Ascending aorta (tissue), 2 donors: Measurements from ENCODE around the gene ZNF32. TPM values are rescaled to one million over a fixed set of nuclear protein-coding genes. Genes with fewer than 3 reads are reported as not detected.

Experiments
- DNase-seq, 2 donors: peaks; one replicate each; pipeline ENCODE4 v3.0.0-alpha.2; 2019; ENCODE audit warnings: low spot score in 2 of 2
- H3K27ac ChIP-seq, 2 donors: fragments of 200-600 bp; sonication (generic); one replicate each; pipeline ENCODE4 v1.5.1; 2016 to 2017; ENCODE audit warnings: mild to moderate bottlenecking in 1 of 2
- H3K27me3 ChIP-seq: fragments of 200-600 bp; sonication (generic); one replicate; pipeline ENCODE4 v1.5.1; 2017
- H3K36me3 ChIP-seq, 2 donors: fragments of 200-600 bp; sonication (generic); one replicate each; pipeline ENCODE4 v1.5.1; 2016
- H3K4me1 ChIP-seq, 2 donors: fragments of 200-600 bp; sonication (generic); one replicate each; pipeline ENCODE4 v1.5.1; 2016 to 2017; ENCODE audit warnings: mild to moderate bottlenecking in 1 of 2
- H3K4me3 ChIP-seq, 2 donors: fragments of 200-600 bp; sonication (generic); one replicate each; pipeline ENCODE4 v1.5.1; 2016 to 2017; ENCODE audit warnings: mild to moderate bottlenecking in 1 of 2
- H3K9me3 ChIP-seq, 2 donors: fragments of 200-600 bp; sonication (generic); one replicate each; pipeline ENCODE4 v1.5.1; 2016
- CTCF ChIP-seq, 3 experiments: fragments of 200-600 bp in 2 of 3; fragments of 450-650 bp in 1 of 3; sonication (generic) in 2 of 3; IDR thresholded peaks; one replicate each; pipeline ENCODE4 v1.5.1; 2016 to 2019; ENCODE audit warnings: antibody characterized with exemption in 3 of 3, mild to moderate bottlenecking in 1 of 3, moderate library complexity in 1 of 3
- intact Hi-C: fragments of 100-400 bp; cut with DNase I; formaldehyde crosslinking; loops from one replicate; pipeline ENCODE4 v1.15.1; 2023
- total RNA-seq: library from RNA; depleted of rRNA; stranded (reverse); fragments of >200 nt; gene quantifications from one replicate; pipeline ENCODE4 v1.1.0, GENCODE V29; 2016

ZNF32 gene
- total RNA-seq, 1 donor from 2014 or later: 10.9 TPM

GRCh38 chr10:43694526-43694925, 45.8 kb upstream of the ZNF32 start:
- Histone ChIP-seq H3K36me3 (no peaks in the 10 kb centered on the region), H3K27ac (no peak overlapping the region), H3K4me1 (peaks cover 4 to 10% of the 10 kb centered on the region in 2 donors), H3K9me3 (no peaks in the 10 kb centered on the region), H3K4me3 (no peak overlapping the region), H3K27me3 (no peaks in the 10 kb centered on the region)
- no peak for TF ChIP-seq CTCF (IDR thresholded peaks at IDR 0.05)
- no peak for DNase-seq
- intact Hi-C loops: loop anchor here (5.0 to 10.0 kb wide), 8 partner anchors 123 to 1168 kb away; no protein-coding TSS in a partner anchor

GRCh38 chr10:43693602-43694001, 44.9 kb upstream of the ZNF32 start:
- TF ChIP-seq CTCF (IDR thresholded peaks at IDR 0.05): no peak

DNA sequence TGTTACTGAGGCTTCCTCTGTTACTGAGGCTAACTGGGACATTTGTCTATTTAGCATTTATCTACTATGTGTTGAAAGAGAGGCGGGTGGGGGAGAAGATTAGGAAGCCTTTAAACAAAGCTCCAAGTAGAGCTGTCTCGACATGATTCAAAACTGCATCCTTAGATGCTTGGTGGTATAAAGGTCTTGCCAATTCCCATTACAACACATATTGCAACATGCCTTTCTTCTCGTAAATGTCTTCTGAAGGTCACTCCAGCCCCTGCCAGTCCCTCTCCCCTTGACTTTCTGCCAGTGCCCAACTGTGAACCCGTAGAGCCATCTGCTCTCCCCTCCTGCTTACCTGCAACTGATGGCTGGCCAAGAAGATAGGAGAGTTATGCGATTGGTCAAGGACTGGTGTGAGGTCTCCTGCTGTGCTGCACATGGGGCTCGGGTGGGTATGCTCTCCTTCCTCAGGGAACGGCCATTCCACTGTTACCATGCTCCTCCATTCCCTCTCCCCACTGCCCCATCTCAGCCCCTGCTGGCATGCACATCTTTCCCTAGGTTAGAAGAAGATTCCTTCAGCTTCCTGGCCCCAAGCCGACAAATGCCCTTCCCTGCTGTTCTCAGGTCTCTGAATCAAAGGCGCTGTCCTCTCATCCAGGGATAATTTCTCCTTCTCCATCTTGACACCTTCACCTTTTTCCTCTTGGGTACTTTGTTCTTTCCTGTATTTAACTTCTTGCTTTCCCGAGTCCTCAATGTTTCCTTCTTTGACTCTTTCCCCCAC, 43.6 kb upstream of the ZNF32 start:
- intact Hi-C loops: loop anchor here (5.0 to 10.0 kb wide), 8 partner anchors 125 to 1170 kb away; no protein-coding TSS in a partner anchor
- Histone ChIP-seq H3K9me3 (no peaks in the 10 kb centered on the region), H3K27me3 (no peaks in the 10 kb centered on the region), H3K4me1 (peaks cover 4 to 10% of the 10 kb centered on the region in 2 donors), H3K27ac (no peak overlapping the region), H3K36me3 (no peaks in the 10 kb centered on the region), H3K4me3 (no peak overlapping the region)
- no peak for TF ChIP-seq CTCF (IDR thresholded peaks at IDR 0.05)
- DNase-seq: no peak

More at GRCh38 chr10:43693602-43694001, 44.9 kb upstream of the ZNF32 start:
- Histone ChIP-seq H3K36me3 (no peaks in the 10 kb centered on the region), H3K4me3 (no peak overlapping the region), H3K27ac (no peak overlapping the region), H3K9me3 (no peaks in the 10 kb centered on the region), H3K4me1 (peaks cover 4 to 10% of the 10 kb centered on the region in 2 donors), H3K27me3 (no peaks in the 10 kb centered on the region)
- intact Hi-C loops: loop anchor here (5.0 to 10.0 kb wide), 8 partner anchors 124 to 1169 kb away; no protein-coding TSS in a partner anchor
- DNase-seq: no peak

DNA sequence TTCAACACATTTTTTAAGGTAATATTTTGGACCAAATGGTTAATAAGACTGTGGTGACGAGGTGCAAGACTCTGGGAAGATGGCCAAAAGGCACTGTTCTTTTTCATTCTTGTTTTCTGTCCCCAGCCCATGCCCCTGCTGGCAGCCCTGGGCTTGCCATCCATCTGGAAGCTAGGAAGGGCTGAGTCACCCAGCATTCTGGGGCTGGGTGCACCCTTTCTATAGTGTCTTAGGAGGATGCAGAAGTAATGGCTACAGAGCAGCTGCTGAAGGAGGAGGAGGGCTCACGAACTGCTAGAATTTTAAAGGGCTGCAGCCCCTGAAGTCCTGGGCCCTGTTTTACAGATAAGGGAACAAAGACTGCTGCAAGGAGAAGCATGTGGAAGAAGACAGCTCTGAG, 42.8 kb upstream of the ZNF32 start:
- Histone ChIP-seq H3K4me1 (peaks cover 4 to 10% of the 10 kb centered on the region in 2 donors), H3K9me3 (no peaks in the 10 kb centered on the region), H3K27me3 (no peaks in the 10 kb centered on the region), H3K4me3 (no peak overlapping the region), H3K36me3 (no peaks in the 10 kb centered on the region), H3K27ac (no peak overlapping the region)
- TF ChIP-seq CTCF (IDR thresholded peaks at IDR 0.05): peak in 2 of 3 experiments; percentile 7 to 20
- peak in 1 of 2 donors; percentile 60 for DNase-seq
- intact Hi-C loops: loop anchor here (5.0 to 10.0 kb wide), 8 partner anchors 126 to 1171 kb away; no protein-coding TSS in a partner anchor

- TF ChIP-seq CTCF (IDR thresholded peaks at IDR 0.05): peak; percentile 88 to 95 (median 93)
- H3K9me3 ChIP-seq: no peaks in the 10 kb centered on the region
- peak in 1 of 2 donors; percentile 93 for DNase-seq
- peaks cover 4 to 10% of the 10 kb centered on the region in 2 donors for H3K4me1 ChIP-seq
- peak overlapping the region; percentile 57 to 87 for H3K4me3 ChIP-seq
- peak overlapping the region; percentile 79 to 87 for H3K27ac ChIP-seq
- H3K36me3 ChIP-seq: no peaks in the 10 kb centered on the region
- H3K27me3 ChIP-seq: no peaks in the 10 kb centered on the region
- intact Hi-C loops: loop anchor here (1.0 to 10.0 kb wide), 10 partner anchors 127 to 1172 kb away; no protein-coding TSS in a partner anchor
These were observed 41.5 kb upstream of the ZNF32 start for GRCh38 chr10:43689955-43690771.
